ENCODE measurements around the gene PRKN.

Gene PRKN

DNA sequence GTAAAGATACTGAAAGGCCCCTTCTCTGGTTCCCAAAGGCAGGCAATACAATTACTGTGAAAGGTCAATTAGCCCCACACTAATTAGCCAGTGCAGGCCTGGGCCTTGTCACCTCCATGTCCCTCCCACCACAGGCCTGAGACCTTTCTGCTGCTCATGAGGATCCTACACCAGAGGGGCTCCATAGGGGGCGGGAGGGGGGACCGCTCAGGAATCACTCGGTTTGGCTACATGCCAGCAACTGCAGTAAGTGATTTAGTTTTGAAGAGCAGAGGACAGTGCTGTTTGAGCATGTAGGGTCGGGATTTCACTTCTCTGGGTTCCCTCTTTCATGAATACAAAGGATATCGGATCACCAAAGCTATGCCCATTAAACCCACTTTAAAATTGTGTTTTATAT lies 455.6 kb downstream of the PRKN start:
- Histone ChIP-seq H3K27ac (ENCODE audit: low read depth, low read length) (no peak overlapping the region), H3K4me3 (ENCODE audit: low read depth, low read length) (no peak overlapping the region), H3K4me1 (ENCODE audit: control insufficient read depth, insufficient read depth, low read length) (no peaks in the 10 kb centered on the region), H3K9me3 (ENCODE audit: control insufficient read depth, insufficient read depth, low read depth, low read length) (no peaks in the 10 kb centered on the region), H3K36me3 (ENCODE audit: control insufficient read depth, insufficient read depth, low read length) (no peaks in the 10 kb centered on the region), H3K9ac (ENCODE audit: low read length) (no peak overlapping the region), H3K27me3 (ENCODE audit: control insufficient read depth, insufficient read depth, low read length) (no peaks in the 10 kb centered on the region)

DNA sequence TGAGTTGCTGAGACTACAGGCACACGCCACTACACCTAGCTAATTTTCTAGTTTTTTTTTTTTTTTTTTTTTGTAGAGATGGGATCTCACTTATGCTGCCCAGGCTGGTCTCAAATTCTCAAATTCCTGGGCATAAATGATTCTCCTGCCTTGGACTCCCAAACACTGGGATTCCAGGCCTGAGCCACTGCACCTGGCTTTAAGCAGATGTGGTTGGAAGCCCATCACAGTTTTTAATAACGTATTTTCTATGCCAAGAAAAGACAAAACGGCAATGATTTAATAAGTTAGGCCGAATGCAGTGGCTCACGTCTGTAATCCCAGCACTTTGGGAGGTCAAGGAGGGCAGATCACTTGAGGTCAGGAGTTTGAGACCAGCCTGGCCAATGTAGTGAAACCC lies 456.6 kb downstream of the PRKN start:
- H3K9ac ChIP-seq (ENCODE audit: low read length): no peak overlapping the region
- H3K4me1 ChIP-seq (ENCODE audit: control insufficient read depth, insufficient read depth, low read length): no peaks in the 10 kb centered on the region
- H3K27me3 ChIP-seq (ENCODE audit: control insufficient read depth, insufficient read depth, low read length): no peaks in the 10 kb centered on the region
- H3K4me3 ChIP-seq (ENCODE audit: low read depth, low read length): no peak overlapping the region
- no peak overlapping the region for H3K27ac ChIP-seq (ENCODE audit: low read depth, low read length)
- no peaks in the 10 kb centered on the region for H3K9me3 ChIP-seq (ENCODE audit: control insufficient read depth, insufficient read depth, low read depth, low read length)
- H3K36me3 ChIP-seq (ENCODE audit: control insufficient read depth, insufficient read depth, low read length): no peaks in the 10 kb centered on the region

DNA sequence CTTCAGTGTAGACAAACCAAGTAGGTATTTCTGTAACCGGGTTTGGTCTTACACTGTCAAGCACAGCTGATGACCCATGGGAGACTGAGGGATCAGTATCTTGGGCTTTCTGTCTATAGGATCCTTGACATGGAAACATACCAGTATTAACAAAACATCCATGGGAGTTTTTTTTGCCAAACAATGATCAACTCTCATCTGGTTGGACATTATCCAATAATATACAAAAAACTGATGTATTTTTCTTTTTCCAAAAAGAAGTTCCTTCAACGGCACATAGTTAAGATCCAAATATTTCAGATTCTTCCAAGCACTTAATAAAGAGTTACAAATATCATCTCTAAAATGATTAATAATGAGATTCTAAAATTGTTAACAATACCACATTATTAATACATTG lies 459.9 kb downstream of the PRKN start:
- Histone ChIP-seq H3K27ac (ENCODE audit: low read depth, low read length) (no peak overlapping the region), H3K4me3 (ENCODE audit: low read depth, low read length) (no peak overlapping the region), H3K27me3 (ENCODE audit: control insufficient read depth, insufficient read depth, low read length) (no peaks in the 10 kb centered on the region), H3K9ac (ENCODE audit: low read length) (no peak overlapping the region), H3K36me3 (ENCODE audit: control insufficient read depth, insufficient read depth, low read length) (no peaks in the 10 kb centered on the region), H3K4me1 (ENCODE audit: control insufficient read depth, insufficient read depth, low read length) (peaks cover 6% of the 10 kb centered on the region), H3K9me3 (ENCODE audit: control insufficient read depth, insufficient read depth, low read depth, low read length) (no peaks in the 10 kb centered on the region)

DNA sequence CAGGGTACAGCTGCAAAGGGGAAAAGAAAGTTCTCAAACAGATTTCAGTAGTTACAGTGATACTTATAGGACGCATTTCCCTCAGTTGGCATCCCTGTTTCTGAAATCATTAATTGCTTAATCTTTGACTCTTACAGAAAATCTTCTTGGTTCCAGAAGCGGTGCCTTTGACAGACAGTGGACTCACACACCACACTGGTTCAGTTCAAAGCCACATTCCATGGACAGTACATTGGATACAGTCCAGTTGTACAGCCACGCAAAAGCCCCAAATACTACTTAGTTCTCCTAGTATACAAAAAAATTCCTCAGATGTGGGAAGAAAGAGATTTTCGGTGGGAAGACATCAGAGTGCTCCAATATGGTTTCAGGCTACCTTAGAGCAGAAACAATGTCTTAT lies 460.4 kb downstream of the PRKN start:
- Histone ChIP-seq H3K4me1 (ENCODE audit: control insufficient read depth, insufficient read depth, low read length) (peaks cover 6% of the 10 kb centered on the region), H3K36me3 (ENCODE audit: control insufficient read depth, insufficient read depth, low read length) (no peaks in the 10 kb centered on the region), H3K9ac (ENCODE audit: low read length) (no peak overlapping the region), H3K27me3 (ENCODE audit: control insufficient read depth, insufficient read depth, low read length) (no peaks in the 10 kb centered on the region), H3K4me3 (ENCODE audit: low read depth, low read length) (no peak overlapping the region), H3K9me3 (ENCODE audit: control insufficient read depth, insufficient read depth, low read depth, low read length) (no peaks in the 10 kb centered on the region), H3K27ac (ENCODE audit: low read depth, low read length) (no peak overlapping the region)

DNA sequence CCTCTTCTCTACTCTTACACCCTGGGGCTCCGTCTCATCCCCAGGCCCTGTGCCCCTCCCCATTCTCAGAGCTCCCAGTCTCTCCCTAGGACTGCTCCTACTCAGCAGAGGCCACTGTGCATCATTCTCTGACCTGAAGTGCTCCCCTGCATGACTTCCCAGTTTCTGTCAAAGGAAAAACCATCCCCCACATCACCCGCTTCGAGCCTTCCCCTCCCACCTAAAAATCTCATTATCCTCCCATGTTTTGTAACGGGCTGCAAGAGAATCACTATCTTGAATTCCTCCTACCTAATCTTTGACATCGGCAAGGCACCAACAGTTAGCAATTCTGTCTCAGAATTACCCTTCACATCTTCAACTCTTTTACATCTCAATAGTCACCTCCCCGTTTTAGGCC lies 463.0 kb downstream of the PRKN start:
- H3K9me3 ChIP-seq (ENCODE audit: control insufficient read depth, insufficient read depth, low read depth, low read length): no peaks in the 10 kb centered on the region
- H3K4me3 ChIP-seq (ENCODE audit: low read depth, low read length): no peak overlapping the region
- H3K4me1 ChIP-seq (ENCODE audit: control insufficient read depth, insufficient read depth, low read length): peaks cover 6% of the 10 kb centered on the region
- H3K27ac ChIP-seq (ENCODE audit: low read depth, low read length): no peak overlapping the region
- H3K9ac ChIP-seq (ENCODE audit: low read length): no peak overlapping the region
- H3K27me3 ChIP-seq (ENCODE audit: control insufficient read depth, insufficient read depth, low read length): no peaks in the 10 kb centered on the region
- H3K36me3 ChIP-seq (ENCODE audit: control insufficient read depth, insufficient read depth, low read length): no peaks in the 10 kb centered on the region

DNA sequence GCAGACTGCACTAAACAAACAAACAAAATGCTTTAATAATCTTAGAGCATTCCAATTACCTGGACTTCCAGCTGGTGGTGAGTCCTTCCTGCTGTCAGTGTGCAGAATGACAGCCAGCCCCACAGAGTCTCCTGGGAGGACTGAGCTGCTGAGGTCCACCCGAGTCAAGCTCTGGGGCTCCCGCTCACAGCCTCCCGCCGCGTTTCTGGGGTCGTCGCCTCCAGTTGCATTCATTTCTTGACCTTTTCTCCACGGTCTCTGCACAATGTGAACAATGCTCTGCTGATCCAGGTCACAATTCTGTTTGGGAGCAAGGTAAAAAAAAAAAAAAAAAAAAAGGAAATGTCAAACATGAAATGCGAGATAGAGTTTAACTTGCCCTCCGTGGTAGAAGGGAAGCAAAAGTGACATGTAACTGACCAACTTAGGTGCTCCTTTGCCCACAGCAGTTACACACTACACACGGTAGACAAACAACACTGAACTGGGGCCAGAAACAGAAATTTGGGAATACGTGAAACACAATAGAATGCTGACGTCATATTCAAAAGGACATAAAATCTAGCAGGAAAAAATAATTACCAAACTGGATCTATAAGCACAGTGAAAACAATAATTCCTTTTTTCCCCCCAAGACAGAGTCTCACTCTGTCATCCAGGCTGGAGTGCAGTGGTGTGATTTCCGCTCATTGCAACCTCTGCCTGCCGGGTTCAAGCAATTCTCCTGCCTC lies 464.9 kb downstream of the PRKN start:
- Histone ChIP-seq H3K27me3 (ENCODE audit: control insufficient read depth, insufficient read depth, low read length) (no peaks in the 10 kb centered on the region), H3K4me3 (ENCODE audit: low read depth, low read length) (no peak overlapping the region), H3K27ac (ENCODE audit: low read depth, low read length) (no peak overlapping the region), H3K36me3 (ENCODE audit: control insufficient read depth, insufficient read depth, low read length) (no peaks in the 10 kb centered on the region), H3K4me1 (ENCODE audit: control insufficient read depth, insufficient read depth, low read length) (peaks cover 6% of the 10 kb centered on the region), H3K9ac (ENCODE audit: low read length) (no peak overlapping the region), H3K9me3 (ENCODE audit: control insufficient read depth, insufficient read depth, low read depth, low read length) (no peaks in the 10 kb centered on the region)

DNA sequence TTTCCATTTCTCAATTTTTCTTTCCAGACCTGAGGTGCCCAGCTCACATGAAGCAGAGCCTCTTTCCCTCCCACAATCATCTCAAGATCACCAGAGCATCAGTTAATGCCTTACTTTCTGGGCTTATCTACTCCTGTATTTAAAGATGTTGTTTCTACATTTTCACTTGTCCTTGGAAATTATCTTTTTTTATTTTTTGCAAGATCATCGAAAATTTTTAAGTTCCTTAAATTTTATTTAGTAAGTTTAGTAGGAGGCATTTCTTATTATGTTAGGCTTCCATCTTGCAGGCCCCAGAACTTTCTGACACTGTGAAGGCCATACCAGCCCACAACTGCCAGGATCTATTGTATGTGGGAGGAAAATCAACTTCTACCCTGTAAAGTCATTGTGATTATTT lies 466.0 kb downstream of the PRKN start:
- no peak overlapping the region for H3K9ac ChIP-seq (ENCODE audit: low read length)

DNA sequence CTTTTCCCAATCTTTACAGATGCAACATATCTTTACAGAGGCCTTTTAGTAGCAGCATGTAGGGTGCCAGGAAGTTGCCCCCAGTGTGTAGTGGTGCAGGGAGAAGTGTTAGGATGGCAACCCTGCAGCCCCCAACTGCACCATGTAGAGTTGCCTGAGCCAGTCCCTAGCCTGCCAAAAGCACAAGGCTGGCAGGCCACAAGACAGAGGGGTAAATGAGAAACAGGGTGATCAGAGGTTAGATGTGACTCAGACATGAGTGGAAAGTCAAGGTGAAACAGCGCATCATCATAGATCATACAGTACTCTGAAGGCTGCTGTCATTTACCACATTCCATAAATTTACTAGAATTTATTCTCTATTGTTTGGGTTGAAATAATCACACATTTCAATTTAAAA lies 467.5 kb downstream of the PRKN start:
- Histone ChIP-seq H3K4me3 (ENCODE audit: low read depth, low read length) (no peak overlapping the region), H3K9me3 (ENCODE audit: control insufficient read depth, insufficient read depth, low read depth, low read length) (no peaks in the 10 kb centered on the region), H3K36me3 (ENCODE audit: control insufficient read depth, insufficient read depth, low read length) (no peaks in the 10 kb centered on the region), H3K9ac (ENCODE audit: low read length) (no peak overlapping the region), H3K27me3 (ENCODE audit: control insufficient read depth, insufficient read depth, low read length) (no peaks in the 10 kb centered on the region), H3K27ac (ENCODE audit: low read depth, low read length) (no peak overlapping the region), H3K4me1 (ENCODE audit: control insufficient read depth, insufficient read depth, low read length) (peaks cover 6% of the 10 kb centered on the region)

More for the DNA sequence above, 466.0 kb downstream of the PRKN start:
- H3K4me3 ChIP-seq (ENCODE audit: low read depth, low read length): no peak overlapping the region
- H3K27me3 ChIP-seq (ENCODE audit: control insufficient read depth, insufficient read depth, low read length): no peaks in the 10 kb centered on the region
- H3K4me1 ChIP-seq (ENCODE audit: control insufficient read depth, insufficient read depth, low read length): peaks cover 6% of the 10 kb centered on the region
- H3K27ac ChIP-seq (ENCODE audit: low read depth, low read length): no peak overlapping the region
- H3K36me3 ChIP-seq (ENCODE audit: control insufficient read depth, insufficient read depth, low read length): no peaks in the 10 kb centered on the region
- no peaks in the 10 kb centered on the region for H3K9me3 ChIP-seq (ENCODE audit: control insufficient read depth, insufficient read depth, low read depth, low read length)

DNA sequence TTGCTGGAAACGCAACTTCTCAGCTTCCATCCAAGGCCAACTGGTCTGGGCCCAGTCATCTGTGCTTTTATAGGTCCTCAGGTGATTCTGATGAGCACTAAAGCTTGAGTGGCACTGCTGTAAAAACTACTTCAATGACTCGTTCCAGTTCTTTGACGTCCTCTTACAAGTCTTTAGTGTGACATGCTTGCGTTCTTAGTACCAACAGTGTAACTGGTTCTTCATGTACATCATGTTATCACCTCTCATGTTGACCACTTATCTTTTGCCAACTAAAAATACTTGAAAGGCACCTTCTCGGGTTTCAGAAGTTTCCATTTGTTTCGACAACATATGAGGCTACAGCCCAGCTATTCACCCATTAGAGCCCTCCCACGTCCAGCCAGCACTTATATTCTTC lies 468.9 kb downstream of the PRKN start:
- H3K27ac ChIP-seq (ENCODE audit: low read depth, low read length): no peak overlapping the region
- no peaks in the 10 kb centered on the region for H3K4me1 ChIP-seq (ENCODE audit: control insufficient read depth, insufficient read depth, low read length)
- H3K36me3 ChIP-seq (ENCODE audit: control insufficient read depth, insufficient read depth, low read length): no peaks in the 10 kb centered on the region
- no peaks in the 10 kb centered on the region for H3K9me3 ChIP-seq (ENCODE audit: control insufficient read depth, insufficient read depth, low read depth, low read length)
- H3K4me3 ChIP-seq (ENCODE audit: low read depth, low read length): no peak overlapping the region
- no peak overlapping the region for H3K9ac ChIP-seq (ENCODE audit: low read length)
- no peaks in the 10 kb centered on the region for H3K27me3 ChIP-seq (ENCODE audit: control insufficient read depth, insufficient read depth, low read length)

DNA sequence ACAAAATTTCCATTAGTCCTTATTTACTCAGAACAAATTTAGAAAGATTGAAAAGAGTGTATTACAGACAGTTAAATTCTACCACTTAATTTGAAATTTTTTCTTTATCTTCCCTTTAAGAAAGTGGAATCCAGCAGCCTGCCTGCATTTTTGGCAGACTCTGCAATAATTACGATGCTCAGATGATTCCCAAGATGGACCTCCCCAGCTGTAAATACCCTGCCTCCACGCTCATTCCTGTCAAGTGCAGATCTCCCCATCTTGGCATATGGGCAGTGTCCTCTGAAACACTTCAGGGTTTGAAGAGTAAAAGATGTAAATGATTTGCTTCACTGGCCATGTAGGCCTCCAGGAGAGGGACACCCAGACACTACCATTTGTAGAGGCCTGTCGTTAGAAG lies 471.2 kb downstream of the PRKN start:
- Histone ChIP-seq H3K9ac (ENCODE audit: low read length) (no peak overlapping the region), H3K9me3 (ENCODE audit: control insufficient read depth, insufficient read depth, low read depth, low read length) (no peaks in the 10 kb centered on the region), H3K27ac (ENCODE audit: low read depth, low read length) (no peak overlapping the region), H3K36me3 (ENCODE audit: control insufficient read depth, insufficient read depth, low read length) (no peaks in the 10 kb centered on the region), H3K27me3 (ENCODE audit: control insufficient read depth, insufficient read depth, low read length) (no peaks in the 10 kb centered on the region), H3K4me3 (ENCODE audit: low read depth, low read length) (no peak overlapping the region), H3K4me1 (ENCODE audit: control insufficient read depth, insufficient read depth, low read length) (no peaks in the 10 kb centered on the region)

DNA sequence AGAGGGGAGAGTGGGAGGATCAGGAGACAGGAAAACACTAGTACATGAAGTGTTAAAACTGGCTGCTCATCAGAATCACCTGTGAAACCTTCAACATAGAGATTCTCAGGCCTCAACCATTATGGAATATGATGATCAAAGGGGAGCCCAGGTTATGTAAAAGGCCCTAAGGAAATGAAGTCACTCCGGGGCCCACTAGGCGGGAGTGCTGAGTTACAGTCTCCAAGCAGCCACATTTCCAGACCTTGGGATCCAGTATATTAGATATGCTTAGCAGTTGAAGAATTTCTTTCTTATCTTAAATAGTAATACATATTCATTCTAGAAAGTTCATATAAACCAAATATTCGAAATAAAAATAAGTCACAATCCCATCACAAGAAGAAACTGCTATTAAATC lies 476.3 kb downstream of the PRKN start:
- H3K27ac ChIP-seq (ENCODE audit: low read depth, low read length): no peak overlapping the region
- H3K4me3 ChIP-seq (ENCODE audit: low read depth, low read length): no peak overlapping the region
- H3K9me3 ChIP-seq (ENCODE audit: control insufficient read depth, insufficient read depth, low read depth, low read length): no peaks in the 10 kb centered on the region
- no peaks in the 10 kb centered on the region for H3K36me3 ChIP-seq (ENCODE audit: control insufficient read depth, insufficient read depth, low read length)
- no peak overlapping the region for H3K9ac ChIP-seq (ENCODE audit: low read length)
- no peaks in the 10 kb centered on the region for H3K4me1 ChIP-seq (ENCODE audit: control insufficient read depth, insufficient read depth, low read length)
- H3K27me3 ChIP-seq (ENCODE audit: control insufficient read depth, insufficient read depth, low read length): no peaks in the 10 kb centered on the region

Data from HUES6 (cell line).